SJCRH30 (cell line): ENCODE results near the gene EEF2. TPM values are rescaled to one million over a fixed set of nuclear protein-coding genes. Genes with fewer than 3 reads are reported as not detected.
"Not testable (repeated sequence)": the region's sequence is repeated elsewhere in the genome, so short reads cannot be mapped to it uniquely, and the experiment has no call there.

Experiments used
- DNase-seq, 2 experiments: peaks; one replicate each; pipeline ENCODE4 v3.0.0-alpha.2; 2015 to 2020
- H3K27ac ChIP-seq: fragments of 250-450 bp; sonication (Bioruptor Pico); 2 replicates; pipeline ENCODE4 v1.5.1; 2020; ENCODE audit warnings: mild to moderate bottlenecking, moderate library complexity
- H3K27me3 ChIP-seq: fragments of 250-450 bp; sonication (Bioruptor Pico); 2 replicates; pipeline ENCODE4 v1.5.1; 2020; ENCODE audit warnings: mild to moderate bottlenecking, moderate library complexity
- H3K36me3 ChIP-seq: fragments of 250-450 bp; sonication (Bioruptor Pico); 2 replicates; pipeline ENCODE4 v1.5.1; 2020; ENCODE audit warnings: mild to moderate bottlenecking, moderate library complexity
- H3K4me1 ChIP-seq: fragments of 250-450 bp; sonication (Bioruptor Pico); 2 replicates; pipeline ENCODE4 v1.5.1; 2020; ENCODE audit warnings: mild to moderate bottlenecking, moderate library complexity
- H3K4me3 ChIP-seq: fragments of 250-450 bp; sonication (Bioruptor Pico); 2 replicates; pipeline ENCODE4 v1.5.1; 2020; ENCODE audit warnings: mild to moderate bottlenecking, moderate library complexity
- H3K9me3 ChIP-seq: fragments of 250-450 bp; sonication (Bioruptor Pico); replicated peaks from 2 replicates; pipeline ENCODE4 v1.5.1; 2020; ENCODE audit warnings: mild to moderate bottlenecking, moderate library complexity
- total RNA-seq: library from RNA; depleted of rRNA; stranded (reverse); fragments of >200 nt; shearing (Covaris generic); gene quantifications from 2 replicates; pipeline ENCODE4 v1.2.3, GENCODE V29; 2014

EEF2 gene
- total RNA-seq, 1 experiment from 2014 or later = 1,658 TPM

- no peaks in the 10 kb centered on the region for H3K9me3 ChIP-seq
- no peak for DNase-seq
- H3K4me3 ChIP-seq = no peak overlapping the region
- H3K27me3 ChIP-seq = no peaks in the 10 kb centered on the region
- H3K36me3 ChIP-seq = peaks cover 4% of the 10 kb centered on the region
- no peaks in the 10 kb centered on the region for H3K4me1 ChIP-seq
- H3K27ac ChIP-seq = no peak overlapping the region
These were observed 33.7 kb upstream of the EEF2 start for GRCh38 chr19:4018775-4019504.

GRCh38 chr19:4018140-4018613 lies 32.9 kb upstream of the EEF2 start:
- DNase-seq = no peak
- Histone ChIP-seq H3K27ac (no peak overlapping the region), H3K36me3 (peaks cover 11% of the 10 kb centered on the region), H3K4me1 (no peaks in the 10 kb centered on the region), H3K27me3 (no peaks in the 10 kb centered on the region), H3K4me3 (no peak overlapping the region), H3K9me3 (no peaks in the 10 kb centered on the region)

GRCh38 chr19:4016903-4017638 lies 31.8 kb upstream of the EEF2 start:
- Histone ChIP-seq H3K27ac (no peak overlapping the region), H3K4me3 (no peak overlapping the region), H3K4me1 (no peaks in the 10 kb centered on the region), H3K27me3 (no peaks in the 10 kb centered on the region), H3K9me3 (no peaks in the 10 kb centered on the region), H3K36me3 (peaks cover 13% of the 10 kb centered on the region)
- DNase-seq = no peak

- Histone ChIP-seq H3K9me3 (no peaks in the 10 kb centered on the region), H3K27ac (no peak overlapping the region), H3K36me3 (peaks cover 10% of the 10 kb centered on the region; the same call in 1 of the 2 replicates), H3K4me3 (no peak overlapping the region), H3K4me1 (no peaks in the 10 kb centered on the region), H3K27me3 (no peaks in the 10 kb centered on the region)
- no peak for DNase-seq
These were observed 31.2 kb upstream of the EEF2 start for GRCh38 chr19:4016486-4016885.

DNA sequence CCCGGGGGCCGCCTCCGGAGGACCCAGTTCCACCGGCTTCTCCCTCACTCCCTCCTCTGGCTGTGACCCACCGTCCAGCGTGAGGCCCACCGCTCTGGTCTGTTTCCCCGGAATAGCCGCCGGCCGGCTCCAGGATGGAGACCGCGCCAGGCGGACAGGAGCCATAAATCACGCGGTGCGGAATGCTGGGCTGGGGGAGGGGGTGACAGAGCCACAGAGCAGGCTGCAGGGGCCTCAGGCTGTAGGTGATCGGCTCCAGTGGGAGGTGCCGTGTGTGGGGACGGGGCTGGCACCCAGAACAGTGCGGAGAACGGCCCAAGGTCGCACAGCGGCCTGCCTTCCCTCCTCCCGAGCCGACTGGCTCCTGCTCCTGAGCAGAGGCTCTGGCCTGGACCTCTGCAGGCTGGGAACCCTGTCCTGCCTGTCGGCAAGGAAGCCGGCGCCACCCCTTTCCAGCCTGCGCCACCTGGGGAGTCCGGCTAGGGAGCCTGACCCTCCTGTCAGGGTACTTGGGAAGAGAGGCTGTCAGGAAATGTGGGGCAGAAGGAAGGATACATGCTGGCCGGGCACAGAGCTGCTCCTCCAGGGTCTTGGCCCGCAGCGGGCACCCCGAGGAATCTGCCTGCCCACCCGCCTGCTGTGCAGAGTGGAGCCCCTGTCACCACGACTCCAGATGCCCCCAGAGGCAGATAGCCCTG lies 30.6 kb upstream of the EEF2 start:
- H3K27me3 ChIP-seq = no peaks in the 10 kb centered on the region
- H3K9me3 ChIP-seq = no peaks in the 10 kb centered on the region
- no peak overlapping the region for H3K27ac ChIP-seq
- peaks cover under 1% of the 10 kb centered on the region; the same call in 1 of the 2 replicates for H3K4me1 ChIP-seq
- DNase-seq = no peak
- H3K36me3 ChIP-seq = peaks cover 10% of the 10 kb centered on the region; the same call in 1 of the 2 replicates
- no peak overlapping the region for H3K4me3 ChIP-seq

- H3K4me1 ChIP-seq = peaks cover 9% of the 10 kb centered on the region
- no peak overlapping the region for H3K27ac ChIP-seq
- H3K9me3 ChIP-seq = no peaks in the 10 kb centered on the region
- no peak overlapping the region for H3K4me3 ChIP-seq
- no peak for DNase-seq
- H3K36me3 ChIP-seq = peaks cover 10% of the 10 kb centered on the region; the same call in 1 of the 2 replicates
- H3K27me3 ChIP-seq = no peaks in the 10 kb centered on the region
These were observed 29.6 kb upstream of the EEF2 start for GRCh38 chr19:4014541-4015491.

GRCh38 chr19:4013886-4014540 lies 28.8 kb upstream of the EEF2 start:
- H3K9me3 ChIP-seq = no peaks in the 10 kb centered on the region
- H3K27ac ChIP-seq = no peak overlapping the region
- peaks cover 10% of the 10 kb centered on the region; the same call in 1 of the 2 replicates for H3K36me3 ChIP-seq
- no peak overlapping the region for H3K4me3 ChIP-seq
- DNase-seq = no peak
- H3K4me1 ChIP-seq = peaks cover 17% of the 10 kb centered on the region
- H3K27me3 ChIP-seq = no peaks in the 10 kb centered on the region

DNA sequence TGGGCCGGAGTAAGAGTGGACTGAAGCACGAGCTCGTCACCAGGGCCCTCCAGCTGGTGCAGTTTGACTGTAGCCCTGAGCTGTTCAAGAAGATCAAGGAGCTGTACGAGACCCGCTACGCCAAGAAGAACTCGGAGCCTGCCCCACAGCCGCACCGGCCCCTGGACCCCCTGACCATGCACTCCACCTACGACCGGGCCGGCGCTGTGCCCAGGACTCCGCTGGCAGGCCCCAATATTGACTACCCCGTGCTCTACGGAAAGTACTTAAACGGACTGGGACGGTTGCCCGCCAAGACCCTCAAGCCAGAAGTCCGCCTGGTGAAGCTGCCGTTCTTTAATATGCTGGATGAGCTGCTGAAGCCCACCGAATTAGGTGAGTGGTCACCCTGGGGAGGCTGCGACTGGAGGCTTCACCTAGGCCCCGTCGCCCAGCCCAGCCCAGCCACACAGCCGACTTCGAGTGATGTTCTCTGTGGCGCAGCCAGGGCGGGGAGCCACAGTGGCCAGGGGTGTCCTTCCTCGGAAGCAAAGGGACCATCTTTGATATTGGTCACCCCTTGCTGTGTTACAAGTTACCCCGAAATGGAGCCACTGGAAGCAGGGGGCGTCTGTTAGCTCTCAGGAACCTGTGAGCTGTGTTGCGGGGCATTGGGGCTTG lies 27.8 kb upstream of the EEF2 start:
- Histone ChIP-seq H3K4me1 (peaks cover 23% of the 10 kb centered on the region), H3K4me3 (no peak overlapping the region), H3K27me3 (no peaks in the 10 kb centered on the region), H3K9me3 (no peaks in the 10 kb centered on the region), H3K36me3 (peaks cover 10% of the 10 kb centered on the region; the same call in 1 of the 2 replicates), H3K27ac (no peak overlapping the region)
- no peak for DNase-seq

GRCh38 chr19:4012092-4012974 lies 27.1 kb upstream of the EEF2 start:
- H3K27me3 ChIP-seq = no peaks in the 10 kb centered on the region
- peaks cover 10% of the 10 kb centered on the region; the same call in 1 of the 2 replicates for H3K36me3 ChIP-seq
- DNase-seq = no peak
- H3K9me3 ChIP-seq = no peaks in the 10 kb centered on the region
- H3K27ac ChIP-seq = no peak overlapping the region
- no peak overlapping the region for H3K4me3 ChIP-seq
- H3K4me1 ChIP-seq = peaks cover 23% of the 10 kb centered on the region

DNA sequence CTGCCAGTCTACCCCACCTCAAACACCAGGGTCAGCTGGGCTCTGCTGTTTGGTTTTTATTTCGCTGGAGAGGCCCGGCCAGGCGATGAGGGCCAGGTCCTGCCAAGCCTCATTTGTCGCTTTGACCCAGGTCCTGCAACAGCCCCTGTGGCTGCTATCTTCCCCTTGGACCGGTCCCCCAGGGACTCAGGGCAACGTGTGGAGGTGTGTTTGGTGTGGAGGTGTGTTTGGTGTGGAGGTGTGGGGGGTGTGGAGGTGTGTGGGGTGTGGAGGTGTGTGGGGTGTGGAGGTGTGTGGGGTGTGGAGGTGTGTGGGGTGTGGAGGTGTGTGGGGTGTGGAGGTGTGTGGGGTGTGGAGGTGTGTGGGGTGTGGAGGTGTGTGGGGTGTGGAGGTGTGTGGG lies 26.2 kb upstream of the EEF2 start:
- Histone ChIP-seq H3K36me3 (peaks cover 10% of the 10 kb centered on the region; the same call in 1 of the 2 replicates), H3K4me1 (peaks cover 23% of the 10 kb centered on the region)
- not testable (repeated sequence) for H3K27ac ChIP-seq, H3K9me3 ChIP-seq, H3K27me3 ChIP-seq, H3K4me3 ChIP-seq, DNase-seq

- Histone ChIP-seq H3K4me1 (peaks cover 23% of the 10 kb centered on the region), H3K27me3 (no peaks in the 10 kb centered on the region), H3K4me3 (no peak overlapping the region), H3K27ac (no peak overlapping the region; the same call in 1 of the 2 replicates), H3K9me3 (no peaks in the 10 kb centered on the region), H3K36me3 (peaks cover 10% of the 10 kb centered on the region; the same call in 1 of the 2 replicates)
- DNase-seq = no peak
These were observed 25.5 kb upstream of the EEF2 start for GRCh38 chr19:4010808-4011110.

DNA sequence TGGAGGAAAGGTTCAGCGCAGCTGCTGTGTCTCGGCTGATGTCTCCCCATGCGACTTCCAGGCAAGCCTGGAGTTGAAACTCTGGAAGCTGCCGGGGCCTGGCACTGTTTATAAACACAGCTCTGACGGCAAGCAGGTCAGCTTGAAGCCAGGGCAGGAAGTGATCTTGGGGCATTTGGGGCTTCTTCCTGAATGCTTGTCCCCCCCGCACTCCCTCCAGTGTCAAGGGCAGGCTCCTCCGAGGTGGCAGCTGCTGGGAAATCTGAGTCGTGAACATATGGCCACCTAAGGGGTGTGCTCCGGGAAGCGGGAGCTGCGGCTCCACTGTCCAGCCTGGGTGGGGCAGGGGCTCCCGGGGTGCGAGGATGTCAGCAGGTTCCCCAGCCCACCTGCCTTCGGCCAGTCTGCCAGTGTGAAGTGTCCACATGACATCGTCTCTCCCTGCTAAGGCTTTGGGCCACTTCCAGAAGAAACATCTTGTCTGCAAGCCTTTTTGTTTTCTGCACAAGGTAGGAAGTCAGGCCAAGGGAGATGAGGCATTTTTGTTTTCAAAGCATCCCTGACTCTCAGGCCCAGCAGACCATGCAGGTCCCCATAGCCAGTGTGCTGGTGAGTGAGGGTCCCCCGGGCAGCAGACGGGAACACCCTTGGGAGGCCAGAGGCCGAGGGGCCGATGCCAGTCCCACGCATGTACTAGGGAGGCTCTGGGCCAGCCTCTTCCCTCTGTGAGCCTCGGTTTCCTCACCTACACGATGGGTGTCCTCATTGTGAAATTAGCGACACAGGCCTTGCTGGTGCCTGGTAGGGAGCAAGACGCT lies 24.9 kb upstream of the EEF2 start:
- Histone ChIP-seq H3K36me3 (peaks cover 10% of the 10 kb centered on the region; the same call in 1 of the 2 replicates), H3K4me1 (peaks cover 23% of the 10 kb centered on the region), H3K4me3 (peak overlapping the region; percentile 16; the same call in 1 of the 2 replicates), H3K27ac (peak overlapping the region; percentile 48), H3K27me3 (no peaks in the 10 kb centered on the region), H3K9me3 (no peaks in the 10 kb centered on the region)
- peak; percentile 79 to 83 for DNase-seq
